Stimulated activated effector memory CD8-positive, alpha-beta T cell treated with anti-CD3 and anti-CD28 coated beads, Interleukin-12 subunit alpha, Interleukin-12 subunit beta, amount 100 ng/mL, for 72 hours (primary cell): ENCODE results near the gene KLHDC7B.
"Not testable (repeated sequence)": the region's sequence is repeated elsewhere in the genome, so short reads cannot be mapped to it uniquely, and the experiment has no call there.

Experiments used
- ATAC-seq: fragments of 150-1000 bp; cut with Tn5 transposase; 2 replicates; pipeline ENCODE4 v1.10.0; 2021
- DNase-seq, 2 donors: peaks; one replicate each; pipeline ENCODE4 v3.0.0; 2021 to 2022; ENCODE audit warnings: low spot score in 2 of 2
- H3K27ac Mint-ChIP-seq: one replicate; pipeline ENCODE4 v1.8.0; 2022; ENCODE audit warnings: mild to moderate bottlenecking, mixed read lengths
- H3K36me3 Mint-ChIP-seq: one replicate; pipeline ENCODE4 v1.8.0; 2022; ENCODE audit warnings: mild to moderate bottlenecking, mixed read lengths
- H3K4me1 Mint-ChIP-seq: one replicate; pipeline ENCODE4 v1.8.0; 2022; ENCODE audit warnings: mixed read lengths
- H3K4me3 Mint-ChIP-seq: one replicate; pipeline ENCODE4 v1.8.0; 2022; ENCODE audit warnings: mild to moderate bottlenecking, mixed read lengths
- H3K9me3 Mint-ChIP-seq: one replicate; pipeline ENCODE4 v1.8.0; 2022; ENCODE audit warnings: mixed read lengths

KLHDC7B gene

DNA sequence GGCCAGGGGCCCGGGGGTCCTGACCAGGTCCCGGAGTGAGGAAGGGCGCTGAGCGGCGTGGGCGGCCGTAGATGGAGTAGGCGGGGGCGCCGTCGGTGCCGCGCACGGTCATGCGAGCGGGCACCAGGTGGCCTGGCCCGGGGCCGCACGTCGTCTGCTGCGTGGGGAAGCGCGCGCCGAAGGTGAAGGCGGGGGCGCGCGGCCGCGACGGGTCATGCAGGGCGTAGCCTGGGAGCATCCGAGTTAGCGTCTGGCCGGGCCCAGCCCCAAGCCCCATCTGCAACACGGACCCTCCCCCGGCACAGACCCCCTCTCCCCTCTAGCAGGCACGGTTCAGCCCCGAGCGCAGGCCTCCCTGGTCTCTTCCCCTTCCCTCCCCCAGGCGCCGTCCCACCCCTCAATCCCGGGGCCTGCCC lies 14.1 kb upstream of the KLHDC7B start:
- Mint-ChIP-seq H3K36me3 (peaks cover 25% of the 10 kb centered on the region), H3K9me3 (no peaks in the 10 kb centered on the region), H3K4me1 (peaks cover 37% of the 10 kb centered on the region), H3K27ac (peak overlapping the region; percentile 100), H3K4me3 (peak overlapping the region; percentile 93)
- DNase-seq = peak; percentile 61 to 84
- ATAC-seq = peak; percentile 71

DNA sequence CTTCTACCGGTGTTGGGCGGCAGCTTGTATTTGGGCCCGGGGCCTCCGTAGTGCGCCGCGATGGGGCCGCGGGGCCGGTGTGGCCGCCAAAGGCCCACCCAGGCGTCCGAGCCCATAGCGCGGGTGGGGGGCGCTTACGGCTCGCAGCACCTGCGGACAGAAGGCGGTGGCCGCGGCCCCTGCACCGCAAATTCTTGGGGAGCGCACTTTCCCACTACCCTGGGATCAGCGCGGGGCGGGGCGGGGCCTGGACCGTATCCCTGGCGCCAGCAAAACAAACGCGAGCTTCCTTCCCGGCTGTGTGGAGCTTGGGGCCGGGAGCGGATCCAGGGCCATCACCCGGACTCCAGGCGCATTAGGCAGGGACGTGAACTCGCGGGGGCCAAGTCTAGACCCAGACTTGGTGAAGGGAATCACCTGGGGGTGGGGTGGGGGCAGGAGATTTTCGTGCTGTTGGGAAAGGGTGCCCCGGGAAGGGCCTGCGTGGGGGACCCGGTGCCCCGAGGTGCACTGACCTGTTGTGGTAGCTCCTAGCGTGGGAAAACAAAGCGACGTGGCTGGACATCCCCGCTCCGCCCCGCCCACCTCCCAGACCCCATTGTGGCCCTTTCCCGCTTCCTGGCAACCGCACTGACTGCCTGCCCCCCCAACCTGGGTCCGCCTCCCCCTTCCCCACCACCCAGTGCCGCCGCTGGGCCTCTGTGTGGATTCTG lies 13.6 kb upstream of the KLHDC7B start:
- Mint-ChIP-seq H3K36me3 (peaks cover 19% of the 10 kb centered on the region), H3K9me3 (no peaks in the 10 kb centered on the region), H3K27ac (peak overlapping the region; percentile 100), H3K4me1 (peaks cover 32% of the 10 kb centered on the region), H3K4me3 (peak overlapping the region; percentile 93)
- ATAC-seq (no peak), DNase-seq (no peak)

DNA sequence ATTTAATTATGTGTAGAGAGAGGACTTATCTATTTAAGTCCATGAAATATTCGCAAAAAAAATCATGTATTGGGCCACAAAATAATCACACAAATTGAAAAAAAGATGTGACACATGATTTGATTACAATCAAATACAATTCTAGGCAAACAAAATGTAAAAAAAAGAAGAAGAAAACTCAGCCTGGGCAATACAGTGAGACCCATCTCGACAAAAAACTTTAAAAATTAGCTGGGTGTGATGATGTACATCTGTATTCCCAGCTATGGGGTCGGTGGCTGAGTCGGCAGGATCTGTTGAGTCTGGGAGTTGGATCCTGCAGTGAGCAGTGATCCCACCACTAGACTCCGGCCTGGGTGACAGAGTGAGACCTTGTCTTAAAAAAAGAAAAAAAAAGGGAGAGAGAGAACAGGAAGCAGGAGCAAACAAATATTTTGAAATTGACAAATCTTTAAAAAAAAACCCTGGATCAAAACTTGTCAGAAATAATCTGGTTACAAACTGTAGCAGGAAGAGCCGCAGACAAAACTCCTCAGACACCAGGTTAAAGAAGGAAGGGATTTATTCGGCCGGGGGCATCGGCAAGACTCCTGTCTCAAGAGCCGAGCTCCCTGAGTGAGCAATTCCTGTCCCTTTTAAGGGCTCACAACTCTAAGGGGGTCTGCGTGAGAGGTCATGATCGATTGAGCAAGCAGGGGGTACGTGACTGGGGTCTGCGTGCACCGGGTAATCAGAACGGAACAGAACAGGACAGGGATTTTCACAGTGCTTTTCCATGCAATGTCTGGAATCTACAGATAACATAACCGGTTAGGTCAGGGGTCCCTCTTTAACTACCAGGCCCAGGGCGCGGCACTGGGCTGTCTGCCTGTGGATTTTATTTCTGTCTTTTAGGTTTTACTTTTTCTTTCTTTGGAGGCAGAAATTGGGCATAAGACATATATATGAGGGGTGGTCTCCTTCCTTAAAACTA lies 12.6 kb upstream of the KLHDC7B start:
- Mint-ChIP-seq H3K27ac (peak overlapping the region; percentile 100), H3K9me3 (no peaks in the 10 kb centered on the region), H3K4me1 (peaks cover 27% of the 10 kb centered on the region), H3K4me3 (peak overlapping the region; percentile 93), H3K36me3 (peaks cover 12% of the 10 kb centered on the region)
- DNase-seq (no peak), ATAC-seq (no peak)

DNA sequence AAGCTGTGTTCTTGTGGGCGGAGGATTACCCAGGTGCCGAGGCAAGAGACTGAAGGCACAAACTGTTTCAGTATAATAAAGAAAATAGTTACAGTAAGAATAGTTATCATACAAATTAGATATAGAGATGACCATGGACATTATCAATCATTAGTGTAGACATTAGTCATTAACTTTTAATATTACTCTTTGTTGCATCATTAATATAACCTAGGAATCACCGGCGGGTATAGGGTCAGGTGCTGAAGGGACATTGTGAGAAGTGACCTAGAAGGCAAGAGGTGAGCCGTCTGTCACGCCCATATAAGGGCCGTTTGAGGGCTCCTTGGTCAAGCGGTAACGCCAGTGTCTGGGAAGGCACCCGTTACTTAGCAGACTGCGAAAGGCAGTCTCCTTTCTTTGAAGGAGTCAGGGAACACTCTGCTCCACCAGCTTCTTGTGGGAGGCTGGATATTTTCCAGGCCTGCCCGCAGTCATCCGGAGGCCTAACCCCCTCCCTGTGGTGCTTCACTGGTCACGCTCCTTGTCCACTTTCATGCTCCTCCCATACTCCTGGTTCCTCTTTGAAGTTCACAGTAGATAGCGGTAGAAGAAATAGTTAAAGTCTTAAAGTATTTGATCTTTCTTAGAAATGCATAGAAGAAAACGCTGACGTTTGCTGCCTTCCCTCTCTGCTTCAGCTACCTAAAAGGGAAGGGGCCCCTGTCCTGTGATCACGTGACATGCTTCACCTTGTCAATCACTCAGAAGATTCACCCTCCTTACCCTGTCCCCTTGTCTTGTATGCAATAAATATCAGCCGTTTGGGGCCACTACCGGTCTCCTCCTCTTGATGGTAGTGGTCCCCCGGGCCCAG lies 11.6 kb upstream of the KLHDC7B start:
- H3K4me1 Mint-ChIP-seq = peaks cover 25% of the 10 kb centered on the region
- not testable (repeated sequence) for H3K9me3 Mint-ChIP-seq

DNA sequence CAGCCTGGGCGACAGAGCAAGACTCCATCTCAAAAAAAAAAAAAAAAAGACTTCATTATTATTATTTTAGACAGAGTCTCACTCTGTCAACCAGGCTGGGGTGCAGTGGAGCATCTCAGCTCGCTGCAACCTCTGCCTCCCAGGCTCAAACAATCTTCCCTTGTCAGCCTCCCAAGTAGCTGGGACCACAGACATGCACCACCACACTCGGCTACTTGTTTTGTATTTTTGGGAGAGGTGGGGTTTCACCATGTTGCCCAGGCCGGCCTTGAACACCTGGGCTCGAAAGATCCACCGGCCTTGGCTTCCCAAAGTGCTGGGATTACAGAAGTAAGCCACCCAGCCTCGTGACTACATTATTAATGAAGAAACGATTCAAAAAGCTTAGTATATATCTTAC lies 10.6 kb upstream of the KLHDC7B start:
- H3K27ac Mint-ChIP-seq = no peak overlapping the region
- H3K4me1 Mint-ChIP-seq = peaks cover 34% of the 10 kb centered on the region

More for the DNA sequence above, 11.6 kb upstream of the KLHDC7B start:
- H3K27ac Mint-ChIP-seq = peak overlapping the region; percentile 100
- peaks cover 19% of the 10 kb centered on the region for H3K36me3 Mint-ChIP-seq
- H3K4me3 Mint-ChIP-seq = peak overlapping the region; percentile 93
- ATAC-seq, DNase-seq: not testable (repeated sequence)

DNA sequence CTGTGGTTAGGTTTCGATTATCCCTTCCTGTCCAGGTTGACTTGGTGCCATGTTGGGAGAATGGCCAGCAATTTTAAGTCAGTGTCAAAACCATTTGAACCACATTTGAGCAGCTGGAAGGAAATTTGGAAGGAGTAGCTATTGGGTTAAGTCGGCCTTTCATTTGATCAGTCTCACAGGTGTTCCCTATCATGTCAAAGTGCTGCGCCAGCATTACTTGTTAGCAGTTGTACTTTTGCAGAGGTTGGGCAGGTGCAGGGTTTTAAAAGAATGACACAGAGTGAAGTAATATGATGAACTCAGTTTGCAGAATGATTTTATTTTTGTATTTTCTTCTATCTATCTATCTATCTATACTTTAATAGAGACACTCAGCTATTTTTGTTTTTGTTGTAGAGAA lies 9.5 kb upstream of the KLHDC7B start:
- DNase-seq (no peak), ATAC-seq (no peak)
- Mint-ChIP-seq H3K9me3 (no peaks in the 10 kb centered on the region), H3K27ac (no peak overlapping the region), H3K36me3 (peaks cover 16% of the 10 kb centered on the region), H3K4me3 (no peak overlapping the region), H3K4me1 (peaks cover 45% of the 10 kb centered on the region)

More for the DNA sequence above, 10.6 kb upstream of the KLHDC7B start:
- Mint-ChIP-seq H3K9me3 (no peaks in the 10 kb centered on the region), H3K4me3 (no peak overlapping the region), H3K36me3 (peaks cover 27% of the 10 kb centered on the region)
- ATAC-seq (no peak), DNase-seq (no peak)

DNA sequence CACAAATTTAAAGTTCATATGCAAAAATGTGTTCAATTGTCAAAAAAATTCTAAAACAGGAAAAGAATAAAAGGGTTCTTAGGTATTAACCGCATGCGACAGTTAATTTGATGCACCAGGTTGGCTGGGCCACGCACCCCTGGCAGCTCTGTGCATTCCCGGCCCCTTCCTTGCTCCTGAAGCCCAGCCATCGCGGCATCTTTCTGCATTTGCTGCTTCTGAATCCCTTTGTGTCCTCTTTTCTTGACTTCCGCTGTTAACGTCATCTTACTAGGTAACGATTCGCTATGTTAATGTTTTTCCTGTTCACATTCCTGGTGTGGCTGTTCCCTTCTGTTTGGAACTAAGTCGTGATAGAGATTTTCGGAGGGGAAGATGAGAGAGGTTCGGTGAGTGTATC lies 7.9 kb upstream of the KLHDC7B start:
- DNase-seq (no peak), ATAC-seq (no peak)
- no peaks in the 10 kb centered on the region for H3K9me3 Mint-ChIP-seq
- H3K36me3 Mint-ChIP-seq = peaks cover 20% of the 10 kb centered on the region
- H3K4me1 Mint-ChIP-seq = peaks cover 56% of the 10 kb centered on the region
- H3K4me3 Mint-ChIP-seq = peak overlapping the region; percentile 76
- H3K27ac Mint-ChIP-seq = peak overlapping the region; percentile 89

DNA sequence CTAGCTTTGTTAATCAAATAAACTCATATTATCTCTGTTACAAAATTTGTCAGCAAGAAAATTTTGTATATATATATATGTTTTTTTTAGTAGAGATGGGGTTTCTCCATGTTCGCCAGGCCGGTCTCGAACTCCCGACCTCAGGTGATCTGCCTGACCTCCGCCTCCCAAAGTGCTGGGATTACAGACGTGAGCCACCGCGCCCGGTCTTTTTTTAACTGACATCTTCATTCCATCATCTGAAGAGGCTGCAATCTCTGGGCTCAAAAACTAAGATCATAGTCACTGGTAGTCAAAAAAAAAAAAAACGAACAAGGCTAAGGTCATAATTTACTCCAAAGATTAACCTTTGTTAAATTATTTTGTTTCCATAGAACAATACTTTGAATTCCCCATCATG lies 5.3 kb upstream of the KLHDC7B start:
- Mint-ChIP-seq H3K4me1 (peaks cover 65% of the 10 kb centered on the region), H3K27ac (peak overlapping the region; percentile 89), H3K9me3 (no peaks in the 10 kb centered on the region), H3K4me3 (peak overlapping the region; percentile 76), H3K36me3 (peaks cover 25% of the 10 kb centered on the region)
- DNase-seq = no peak
- ATAC-seq = no peak

DNA sequence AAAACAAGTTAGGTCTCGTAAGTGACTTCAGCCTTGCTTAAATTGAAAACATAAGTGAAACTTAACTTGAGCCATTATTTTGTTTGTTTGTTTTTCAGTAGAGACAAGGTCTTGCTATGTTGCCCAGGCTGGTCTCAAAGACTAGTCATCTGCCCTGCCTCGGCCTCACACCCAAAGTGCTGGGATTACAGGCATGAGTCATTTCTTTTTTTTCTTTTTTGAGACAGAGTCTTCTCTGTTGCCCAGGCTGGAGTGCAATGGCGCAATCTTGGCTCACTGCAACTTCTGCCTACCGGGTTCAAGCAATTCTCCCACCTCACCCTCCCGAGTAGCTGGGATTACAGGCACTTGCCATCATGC lies 4.1 kb upstream of the KLHDC7B start:
- peak; percentile 60 for ATAC-seq
- DNase-seq = peak in 1 of 2 donors; percentile 75
- H3K9me3 Mint-ChIP-seq = not testable (repeated sequence)
- Mint-ChIP-seq H3K36me3 (peaks cover 29% of the 10 kb centered on the region), H3K27ac (peak overlapping the region; percentile 89), H3K4me3 (peak overlapping the region; percentile 76), H3K4me1 (peaks cover 74% of the 10 kb centered on the region)

DNA sequence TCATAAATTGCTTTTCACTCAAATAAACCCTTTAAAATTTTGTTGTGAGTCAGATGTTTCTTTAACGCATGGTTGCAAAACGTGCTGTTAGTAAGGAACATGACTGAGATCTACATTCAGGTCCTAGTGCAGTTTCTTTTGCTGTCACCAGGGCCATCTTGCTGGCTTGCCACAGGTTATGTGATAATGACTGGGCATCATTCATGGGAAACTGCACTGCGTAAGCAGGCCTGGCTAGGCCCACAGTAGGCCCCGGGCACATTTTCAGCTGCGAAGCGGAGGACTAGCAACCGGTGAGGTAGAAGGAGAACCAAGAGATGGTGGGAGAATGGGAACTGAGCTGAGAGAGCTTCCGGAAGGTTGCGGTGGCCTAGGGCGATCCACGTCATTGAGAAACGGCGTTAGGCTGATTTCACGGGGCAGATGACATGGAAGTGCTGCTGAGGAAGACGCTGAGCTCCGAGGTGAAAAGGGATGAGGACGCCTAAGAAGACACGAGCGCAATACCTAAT lies 3.2 kb upstream of the KLHDC7B start:
- H3K27ac Mint-ChIP-seq = peak overlapping the region; percentile 89
- peak overlapping the region; percentile 76 for H3K4me3 Mint-ChIP-seq
- DNase-seq (peak in 1 of 2 donors; percentile 78), ATAC-seq (peak; percentile 64)
- peaks cover 29% of the 10 kb centered on the region for H3K36me3 Mint-ChIP-seq
- H3K4me1 Mint-ChIP-seq = peaks cover 74% of the 10 kb centered on the region
- no peaks in the 10 kb centered on the region for H3K9me3 Mint-ChIP-seq

DNA sequence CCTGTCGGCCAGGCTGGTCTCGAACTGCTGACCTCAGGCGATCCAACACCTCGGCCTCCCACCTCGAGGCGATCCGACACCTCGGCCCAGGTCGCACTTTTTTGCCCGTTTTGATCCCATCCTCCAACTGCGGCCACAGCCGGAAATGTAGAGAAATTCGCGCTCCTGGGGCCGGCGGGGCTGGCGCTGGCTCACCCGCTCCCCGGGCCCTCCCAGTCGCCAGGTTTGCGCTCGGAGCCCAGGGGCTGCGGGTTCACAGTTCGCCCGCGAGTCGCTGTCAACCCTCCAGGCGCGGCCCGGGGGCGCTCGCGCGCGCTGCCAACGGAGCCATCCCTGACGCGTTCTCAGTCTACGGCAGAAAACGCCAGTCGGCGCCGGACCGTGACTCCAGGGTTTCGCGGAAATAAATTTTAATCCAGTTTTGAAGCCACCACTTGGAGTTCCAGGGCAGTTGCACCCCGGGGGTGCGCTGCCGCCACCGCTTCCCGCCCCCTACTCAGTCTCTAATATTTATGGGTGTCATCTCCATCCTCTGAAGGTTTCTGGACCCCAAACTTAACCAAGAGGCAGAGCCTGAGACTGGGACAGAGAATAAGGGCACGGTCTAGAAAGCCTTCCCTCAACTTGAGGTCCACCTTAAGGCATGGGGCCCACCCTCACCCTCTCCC lies 1.5 kb upstream of the KLHDC7B start:
- Mint-ChIP-seq H3K9me3 (no peaks in the 10 kb centered on the region), H3K27ac (peak overlapping the region; percentile 85), H3K36me3 (peaks cover 22% of the 10 kb centered on the region), H3K4me1 (peaks cover 60% of the 10 kb centered on the region), H3K4me3 (peak overlapping the region; percentile 64)
- peak; percentile 79 to 89 for DNase-seq
- ATAC-seq = peak; percentile 63

DNA sequence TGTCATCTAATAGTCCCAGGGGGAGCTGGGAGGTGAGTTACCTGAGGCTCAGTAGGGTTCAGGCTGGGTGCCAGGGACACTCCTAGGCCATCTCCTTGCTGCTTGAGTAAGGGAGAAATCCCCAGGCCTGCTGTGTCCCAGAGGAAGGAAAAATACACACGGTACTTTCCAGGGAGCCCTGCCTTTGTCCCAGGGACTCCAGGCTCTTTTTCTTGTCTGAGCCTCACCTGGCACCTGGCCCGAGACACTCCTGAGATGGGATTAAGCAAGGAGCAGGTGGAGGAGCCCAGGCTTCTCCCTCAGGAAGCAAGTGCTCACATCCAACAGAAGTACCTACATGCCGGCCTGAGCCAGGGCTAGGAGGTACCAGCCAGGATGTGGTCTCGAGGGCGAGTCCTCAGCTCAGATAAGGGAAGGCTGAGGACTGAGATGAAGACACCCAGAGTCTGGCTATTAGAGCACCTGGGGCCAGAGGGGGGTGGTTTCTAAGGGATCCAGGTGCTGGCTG lies 899 bp upstream of the KLHDC7B start:
- Mint-ChIP-seq H3K4me1 (peaks cover 56% of the 10 kb centered on the region), H3K4me3 (peak overlapping the region; percentile 64), H3K36me3 (peaks cover 16% of the 10 kb centered on the region), H3K9me3 (no peaks in the 10 kb centered on the region), H3K27ac (peak overlapping the region; percentile 85)
- DNase-seq (no peak), ATAC-seq (peak; percentile 11)

DNA sequence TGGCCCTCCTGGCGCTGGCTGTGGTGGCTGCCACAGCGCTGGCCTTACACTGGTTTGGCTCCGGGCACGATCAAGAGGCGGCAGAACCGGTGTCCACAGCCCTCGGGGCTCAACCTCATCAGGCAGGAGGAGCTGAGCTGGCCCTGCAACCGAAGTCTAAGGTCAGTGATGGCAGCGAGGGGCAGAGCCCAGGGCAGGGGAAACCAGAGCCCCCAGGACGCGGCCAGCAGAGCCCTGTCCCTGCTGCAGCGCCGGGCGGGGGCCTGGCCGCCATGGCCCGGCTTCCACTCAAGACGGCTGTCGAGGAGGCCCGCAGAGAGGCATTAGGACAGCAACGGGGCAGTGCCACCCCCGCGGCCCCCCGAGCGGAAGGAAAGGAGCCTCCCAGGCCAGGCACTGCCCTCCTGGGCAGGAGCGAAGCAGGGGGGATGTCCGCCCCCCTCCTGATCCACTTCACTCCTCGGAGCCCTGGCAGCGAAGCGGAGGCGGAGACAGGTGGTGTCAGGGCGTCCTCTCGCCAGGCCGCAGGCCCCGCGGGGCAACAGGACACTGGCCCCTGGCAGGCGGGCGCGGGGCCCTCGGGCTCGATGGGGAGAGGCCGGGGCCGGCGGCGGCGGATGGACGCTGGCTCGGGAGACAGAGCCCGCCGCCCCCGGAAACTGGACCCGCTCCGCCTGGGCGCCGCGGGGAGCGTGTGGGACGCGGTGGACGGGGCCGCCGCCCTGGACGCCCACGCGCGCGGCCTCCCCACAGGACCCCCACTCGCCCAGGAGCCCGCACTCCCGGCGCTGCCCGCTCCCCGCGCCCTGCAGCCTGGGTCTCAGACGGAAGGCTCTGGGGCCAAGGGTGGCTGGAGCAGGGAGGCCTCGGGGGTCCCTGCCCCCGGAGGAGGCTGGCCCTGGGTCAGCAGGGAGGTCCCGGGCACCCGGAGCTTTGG lies 895 bp downstream of the KLHDC7B start:
- Mint-ChIP-seq H3K9me3 (no peaks in the 10 kb centered on the region), H3K27ac (peak overlapping the region; percentile 85), H3K4me1 (peaks cover 50% of the 10 kb centered on the region), H3K4me3 (peak overlapping the region; percentile 64), H3K36me3 (peaks cover 15% of the 10 kb centered on the region)
- DNase-seq (no peak), ATAC-seq (no peak)
